Skeletal muscle satellite cell (primary cell): Measurements from ENCODE around the gene FAM110A.

ENCODE experiments used
- H3K27me3 ChIP-seq: 2 replicates; pipeline ENCODE4 v1.7.0; 2013; ENCODE audit warnings: low read length; ENCODE audit not compliant: control insufficient read depth, insufficient read depth
- H3K36me3 ChIP-seq: 2 replicates; pipeline ENCODE4 v1.7.0; 2013; ENCODE audit warnings: mild to moderate bottlenecking, control low read depth, low read length; ENCODE audit not compliant: insufficient read depth
- H3K4me1 ChIP-seq: 2 replicates; pipeline ENCODE4 v1.7.0; 2013; ENCODE audit warnings: low read length; ENCODE audit not compliant: control insufficient read depth, insufficient read depth
- H3K4me2 ChIP-seq: 2 replicates; pipeline ENCODE4 v1.7.0; 2013; ENCODE audit warnings: mild to moderate bottlenecking, low read length
- H3K4me3 ChIP-seq: 2 replicates; pipeline ENCODE4 v1.7.0; 2013; ENCODE audit warnings: low read length
- H3K9ac ChIP-seq: 2 replicates; pipeline ENCODE4 v1.7.0; 2013; ENCODE audit warnings: mild to moderate bottlenecking, low read depth, low read length, moderate library complexity
- H3K9me3 ChIP-seq: replicated peaks from 2 replicates; pipeline ENCODE4 v1.7.0; 2013; ENCODE audit warnings: mild to moderate bottlenecking, control low read depth, low read length

Gene FAM110A

DNA sequence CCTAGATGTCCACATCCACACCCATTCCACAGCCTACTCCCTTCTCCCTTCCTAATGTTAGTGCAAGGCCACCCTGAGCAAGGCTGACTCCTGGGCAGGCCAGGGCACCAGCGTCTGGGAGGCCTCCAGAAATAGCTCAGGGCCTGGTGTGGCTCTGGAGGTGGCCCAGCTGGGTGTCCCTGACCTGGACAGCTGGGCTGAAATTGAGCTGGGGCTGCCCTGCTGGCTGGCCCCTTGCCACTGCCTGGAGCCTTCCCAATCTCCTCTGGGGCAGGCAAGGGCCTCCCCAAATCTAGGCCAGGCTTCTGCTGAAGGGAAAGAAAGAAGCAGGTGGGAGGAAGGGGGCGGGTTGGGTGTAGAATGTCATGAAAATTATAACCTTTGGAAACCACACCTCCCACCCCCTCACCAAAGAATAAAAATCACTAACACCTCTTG lies 2.1 kb downstream of the FAM110A start:
- no peaks in the 10 kb centered on the region for H3K27me3 ChIP-seq
- H3K9ac ChIP-seq: no peak overlapping the region
- no peak overlapping the region for H3K4me3 ChIP-seq
- H3K4me1 ChIP-seq: peaks cover 33% of the 10 kb centered on the region
- peak overlapping the region; percentile 87 for H3K4me2 ChIP-seq
- H3K9me3 ChIP-seq: no peaks in the 10 kb centered on the region
- no peaks in the 10 kb centered on the region for H3K36me3 ChIP-seq

DNA sequence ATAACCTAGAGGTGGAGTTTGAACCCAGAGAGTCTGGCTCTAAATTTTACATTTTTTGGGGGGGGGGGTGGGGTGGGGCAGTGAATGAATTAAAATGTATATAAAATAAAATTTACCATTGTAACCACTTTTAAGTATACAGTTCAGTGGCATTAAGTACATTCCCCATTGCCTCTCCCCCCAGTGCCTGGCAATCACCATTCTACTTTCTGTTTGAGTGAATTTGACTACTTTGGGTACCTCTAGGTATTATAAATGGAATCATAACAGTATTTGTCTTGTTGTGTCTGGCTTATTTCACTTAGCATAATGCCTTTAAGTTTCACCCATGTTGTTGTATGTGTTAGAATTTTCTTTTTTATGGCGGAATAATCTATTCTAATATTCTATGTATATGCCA lies 2.7 kb downstream of the FAM110A start:
- Histone ChIP-seq H3K9me3 (no peaks in the 10 kb centered on the region), H3K4me1 (peaks cover 33% of the 10 kb centered on the region), H3K27me3 (no peaks in the 10 kb centered on the region), H3K36me3 (no peaks in the 10 kb centered on the region), H3K4me2 (peak overlapping the region; percentile 13), H3K4me3 (no peak overlapping the region), H3K9ac (no peak overlapping the region)

DNA sequence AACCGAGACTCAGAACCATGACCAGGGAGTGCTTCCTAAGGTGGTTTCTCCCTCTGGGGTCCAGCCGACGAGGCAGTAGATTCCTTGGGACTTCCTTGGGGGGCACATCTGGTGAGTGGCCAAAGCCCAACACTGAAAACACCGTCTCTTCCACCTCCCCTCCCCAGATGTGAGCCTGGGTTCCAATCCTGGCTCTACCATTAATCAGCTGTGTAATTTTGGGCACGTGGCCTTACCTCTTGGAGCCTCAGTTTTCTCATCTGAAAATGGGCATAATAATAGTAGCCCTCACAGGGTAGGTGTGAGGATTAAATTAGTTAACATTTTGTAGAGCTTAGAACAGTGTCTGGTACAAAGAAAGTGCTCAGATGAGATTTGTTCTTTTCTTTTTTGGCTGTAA lies 5.5 kb downstream of the FAM110A start:
- Histone ChIP-seq H3K4me2 (no peak overlapping the region), H3K27me3 (no peaks in the 10 kb centered on the region), H3K9me3 (no peaks in the 10 kb centered on the region), H3K9ac (no peak overlapping the region), H3K4me1 (peaks cover 30% of the 10 kb centered on the region), H3K4me3 (no peak overlapping the region), H3K36me3 (no peaks in the 10 kb centered on the region)

DNA sequence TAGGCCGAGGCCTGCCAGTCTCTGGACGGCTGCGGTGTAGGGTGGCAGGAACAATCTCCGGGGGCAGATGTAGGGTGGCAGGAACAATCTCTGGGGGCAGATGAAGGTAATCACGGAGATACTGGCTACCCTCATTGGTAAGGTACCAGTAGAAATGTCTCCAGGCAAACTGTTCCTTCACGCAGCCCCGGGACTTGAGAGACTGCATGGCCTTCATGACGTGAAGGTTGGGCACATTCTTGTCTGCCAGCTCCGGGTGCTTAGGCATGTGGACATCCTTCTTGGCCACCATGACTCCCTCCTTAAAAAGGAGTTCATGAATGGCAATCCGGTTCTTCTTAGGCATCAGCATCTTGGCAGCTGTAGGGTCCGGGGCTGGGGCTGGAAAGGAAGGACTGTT lies 6.1 kb downstream of the FAM110A start:
- Histone ChIP-seq H3K36me3 (no peaks in the 10 kb centered on the region), H3K4me1 (peaks cover 24% of the 10 kb centered on the region), H3K27me3 (no peaks in the 10 kb centered on the region), H3K4me3 (no peak overlapping the region), H3K9ac (no peak overlapping the region), H3K9me3 (no peaks in the 10 kb centered on the region), H3K4me2 (no peak overlapping the region)

DNA sequence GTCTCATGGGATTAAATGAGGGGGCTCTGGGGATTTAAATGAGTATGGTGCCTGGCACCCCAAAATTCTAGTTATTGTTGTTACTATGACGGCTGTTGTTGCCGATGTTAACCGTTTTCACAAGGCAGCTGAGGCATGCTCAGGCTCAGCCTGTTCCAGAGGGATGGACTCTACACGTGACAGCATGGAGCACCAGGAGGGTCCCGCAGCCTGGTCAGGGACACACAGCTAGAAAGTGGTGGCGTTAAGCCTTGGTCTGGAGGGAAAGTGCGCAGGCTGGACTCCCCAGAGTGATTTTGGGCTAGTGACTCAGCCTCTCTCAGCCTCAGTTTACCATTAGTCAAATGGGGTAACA lies 7.0 kb downstream of the FAM110A start:
- no peak overlapping the region for H3K4me3 ChIP-seq
- no peaks in the 10 kb centered on the region for H3K27me3 ChIP-seq
- H3K9ac ChIP-seq: no peak overlapping the region
- H3K9me3 ChIP-seq: no peaks in the 10 kb centered on the region
- no peak overlapping the region for H3K4me2 ChIP-seq
- H3K36me3 ChIP-seq: peaks cover 3% of the 10 kb centered on the region
- peaks cover 23% of the 10 kb centered on the region for H3K4me1 ChIP-seq

DNA sequence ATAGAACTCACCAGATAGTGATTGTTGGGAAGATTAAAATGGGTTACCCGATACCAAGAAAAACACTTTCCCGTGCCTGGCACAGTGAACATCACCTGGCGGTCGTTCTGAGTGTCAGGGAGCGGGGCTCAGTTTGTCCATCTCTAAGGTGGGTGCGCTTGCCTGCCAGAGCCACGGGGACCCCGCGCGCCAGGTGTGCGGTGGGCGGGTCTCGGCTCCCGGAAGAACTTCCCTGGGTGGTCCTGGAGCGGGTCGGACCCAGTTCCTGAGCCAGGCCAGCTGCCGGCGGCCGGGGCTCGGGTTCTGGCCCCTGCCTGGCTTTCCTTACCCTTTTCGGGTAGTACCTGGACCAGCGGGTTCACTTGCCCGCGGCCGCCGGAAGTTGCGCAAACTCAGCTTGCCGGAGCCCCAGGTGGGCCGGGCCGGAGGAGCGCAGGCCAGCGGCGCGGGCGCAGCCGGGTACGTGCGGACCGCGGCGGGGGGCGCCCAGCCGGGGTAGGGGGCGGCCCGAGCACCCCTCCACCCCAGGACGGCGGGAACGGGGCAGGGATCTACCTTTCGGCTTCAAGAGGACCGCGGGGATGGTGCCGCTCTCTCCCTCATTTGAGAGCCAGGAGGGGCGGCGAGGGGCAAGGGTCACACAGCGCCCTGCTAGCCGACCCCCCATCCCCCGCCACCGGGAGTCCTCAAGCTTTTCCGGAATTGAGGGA lies 7.5 kb downstream of the FAM110A start:
- Histone ChIP-seq H3K9ac (no peak overlapping the region), H3K9me3 (no peaks in the 10 kb centered on the region), H3K27me3 (no peaks in the 10 kb centered on the region), H3K4me2 (peak overlapping the region; percentile 14), H3K4me3 (no peak overlapping the region), H3K36me3 (peaks cover 8% of the 10 kb centered on the region), H3K4me1 (peaks cover 18% of the 10 kb centered on the region)

DNA sequence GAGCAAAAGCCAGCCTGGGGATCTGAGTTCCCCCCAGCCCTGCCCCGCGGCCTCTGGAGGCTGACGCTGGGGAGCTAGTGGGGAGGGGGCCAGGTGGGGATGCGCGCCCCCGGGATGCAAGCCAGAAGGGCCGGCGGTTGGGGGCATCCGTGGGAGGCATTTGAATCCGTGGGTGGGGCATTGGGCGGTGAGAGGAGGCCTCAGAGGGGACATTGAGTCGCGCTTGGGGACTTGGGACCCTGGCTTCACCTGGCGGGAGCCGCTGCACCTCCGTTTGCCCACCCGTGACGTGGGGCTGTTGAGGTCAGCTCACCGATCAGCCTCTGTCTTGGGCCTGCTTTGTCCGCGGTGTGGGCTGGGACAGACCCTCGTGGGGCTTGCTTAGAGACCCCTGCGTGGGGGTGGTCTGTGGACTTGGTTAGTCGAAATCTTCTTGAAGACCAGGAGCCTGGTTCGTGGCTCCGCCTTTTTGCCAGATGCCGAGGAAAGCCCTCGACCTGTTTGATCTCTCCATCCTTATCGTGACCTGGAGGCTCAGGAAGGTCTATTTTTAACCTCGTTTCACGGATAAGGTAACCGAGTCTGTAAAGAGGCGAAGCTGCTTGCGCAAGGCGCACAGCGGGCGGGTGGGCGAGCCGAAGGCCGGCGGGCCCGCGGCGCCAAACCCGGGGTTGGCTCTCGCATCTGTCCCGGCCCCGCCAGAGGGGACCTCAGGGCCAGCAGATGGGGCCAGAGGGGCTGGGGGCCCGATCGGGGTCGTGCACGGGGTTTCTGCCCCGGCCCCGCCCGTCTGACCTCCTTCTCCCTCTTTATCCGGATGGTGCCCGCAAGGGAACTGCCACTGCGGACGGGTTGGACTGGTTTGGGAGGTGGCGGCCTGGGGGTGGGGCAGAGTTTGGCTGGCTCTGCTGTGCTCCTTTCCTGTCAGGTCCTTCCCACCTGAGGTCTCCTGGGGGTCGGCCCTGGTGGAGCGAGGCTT lies 8.3 kb downstream of the FAM110A start:
- Histone ChIP-seq H3K36me3 (peaks cover 8% of the 10 kb centered on the region), H3K4me3 (no peak overlapping the region), H3K27me3 (no peaks in the 10 kb centered on the region), H3K9ac (no peak overlapping the region), H3K9me3 (no peaks in the 10 kb centered on the region), H3K4me1 (peaks cover 12% of the 10 kb centered on the region), H3K4me2 (no peak overlapping the region)

DNA sequence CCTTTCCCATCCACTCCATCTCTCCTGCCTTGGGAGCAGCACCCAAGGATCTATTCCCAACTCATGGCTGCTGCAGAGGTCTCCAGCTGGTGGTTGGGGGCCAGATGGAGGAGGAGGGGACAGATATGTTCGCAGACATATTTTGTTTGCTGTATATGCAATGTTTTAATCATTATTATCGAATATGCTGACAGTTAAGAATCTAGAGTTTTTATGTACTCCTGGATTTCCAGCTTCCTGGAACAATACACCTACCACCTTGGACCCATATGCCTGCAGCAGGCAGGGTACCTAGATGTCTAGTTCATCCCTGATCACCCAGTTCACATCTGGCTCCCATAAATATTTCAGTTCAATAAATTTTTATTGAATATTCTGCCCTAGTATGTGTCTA lies 9.0 kb downstream of the FAM110A start:
- no peak overlapping the region for H3K9ac ChIP-seq
- H3K4me1 ChIP-seq: peaks cover 6% of the 10 kb centered on the region
- H3K27me3 ChIP-seq: no peaks in the 10 kb centered on the region
- peaks cover 8% of the 10 kb centered on the region for H3K36me3 ChIP-seq
- H3K4me2 ChIP-seq: no peak overlapping the region
- no peak overlapping the region for H3K4me3 ChIP-seq
- H3K9me3 ChIP-seq: no peaks in the 10 kb centered on the region

DNA sequence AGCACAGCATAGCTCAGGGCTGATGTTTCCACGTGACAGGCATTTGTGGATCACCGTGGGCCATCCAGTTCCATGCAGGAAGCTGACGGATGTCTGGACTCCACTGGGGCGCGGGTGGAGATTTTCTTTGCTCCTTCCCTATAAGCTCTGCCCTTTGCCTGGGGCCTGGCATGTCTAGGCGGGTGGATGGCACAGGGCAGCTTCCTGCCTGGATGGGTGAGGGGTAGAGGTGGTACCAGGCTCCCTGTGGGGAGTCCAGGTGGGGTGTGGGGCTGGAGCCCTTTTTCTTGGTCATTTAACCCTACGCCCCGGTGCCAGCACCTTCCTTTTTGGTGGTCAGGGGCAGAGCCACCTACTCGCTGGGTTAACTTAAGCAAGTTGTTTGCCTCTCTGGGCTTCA lies 10.4 kb downstream of the FAM110A start:
- no peak overlapping the region for H3K4me3 ChIP-seq
- H3K27me3 ChIP-seq: no peaks in the 10 kb centered on the region
- H3K36me3 ChIP-seq: peaks cover 8% of the 10 kb centered on the region
- peak overlapping the region; percentile 79 for H3K4me2 ChIP-seq
- no peaks in the 10 kb centered on the region for H3K9me3 ChIP-seq
- H3K9ac ChIP-seq: no peak overlapping the region
- peaks cover 6% of the 10 kb centered on the region for H3K4me1 ChIP-seq

DNA sequence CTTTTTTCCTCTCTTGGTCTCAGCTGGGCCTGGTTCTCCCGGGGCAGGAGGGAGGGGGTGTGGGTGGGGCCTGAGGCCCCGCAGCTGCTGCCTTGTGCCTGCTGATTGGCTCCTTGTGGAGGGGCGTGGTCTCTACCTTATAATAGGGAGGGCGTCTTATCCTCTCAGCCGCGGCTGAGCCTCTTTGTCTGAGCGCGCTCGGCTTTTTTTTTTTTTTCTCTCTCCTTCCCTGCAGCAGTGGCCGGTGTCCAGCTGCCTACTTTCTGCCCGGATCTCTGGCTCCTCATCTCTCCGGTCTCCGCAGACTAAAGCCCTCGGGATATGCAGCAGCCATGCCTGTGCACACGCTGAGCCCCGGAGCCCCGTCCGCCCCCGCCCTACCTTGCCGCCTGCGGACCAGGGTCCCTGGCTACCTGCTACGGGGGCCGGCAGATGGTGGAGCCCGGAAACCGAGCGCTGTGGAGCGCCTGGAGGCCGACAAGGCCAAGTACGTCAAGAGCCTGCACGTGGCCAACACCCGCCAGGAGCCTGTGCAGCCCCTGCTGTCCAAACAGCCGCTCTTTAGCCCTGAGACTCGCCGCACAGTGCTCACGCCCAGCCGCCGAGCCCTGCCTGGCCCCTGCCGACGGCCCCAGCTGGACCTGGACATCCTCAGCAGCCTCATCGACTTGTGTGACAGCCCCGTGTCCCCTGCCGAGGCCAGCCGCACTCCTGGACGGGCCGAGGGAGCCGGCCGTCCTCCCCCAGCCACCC lies 11.1 kb downstream of the FAM110A start:
- Histone ChIP-seq H3K9ac (peak overlapping the region; percentile 35), H3K9me3 (no peaks in the 10 kb centered on the region), H3K36me3 (peaks cover 8% of the 10 kb centered on the region), H3K4me3 (peak overlapping the region; percentile 62), H3K4me2 (peak overlapping the region; percentile 79), H3K4me1 (peaks cover 6% of the 10 kb centered on the region), H3K27me3 (no peaks in the 10 kb centered on the region)

DNA sequence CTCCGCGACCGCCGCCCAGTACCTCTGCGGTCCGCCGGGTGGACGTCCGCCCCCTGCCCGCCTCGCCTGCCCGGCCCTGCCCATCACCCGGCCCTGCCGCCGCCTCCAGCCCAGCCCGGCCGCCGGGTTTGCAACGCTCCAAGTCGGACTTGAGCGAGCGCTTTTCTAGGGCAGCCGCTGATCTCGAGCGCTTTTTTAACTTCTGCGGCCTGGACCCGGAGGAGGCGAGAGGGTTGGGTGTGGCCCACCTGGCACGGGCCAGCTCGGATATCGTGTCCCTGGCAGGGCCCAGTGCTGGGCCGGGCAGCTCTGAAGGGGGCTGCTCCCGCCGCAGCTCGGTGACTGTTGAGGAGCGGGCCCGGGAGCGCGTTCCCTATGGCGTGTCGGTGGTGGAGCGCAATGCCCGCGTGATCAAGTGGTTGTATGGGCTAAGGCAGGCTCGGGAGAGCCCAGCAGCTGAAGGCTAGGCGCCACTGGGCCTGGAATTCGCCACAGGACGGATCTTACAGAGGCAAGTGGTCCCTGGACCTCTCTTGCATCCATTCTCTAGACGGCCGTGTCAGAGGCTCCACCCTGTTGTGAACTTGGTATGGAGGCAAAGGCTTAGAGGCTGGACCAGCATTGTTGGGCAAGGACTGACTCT lies 11.8 kb downstream of the FAM110A start:
- Histone ChIP-seq H3K9ac (no peak overlapping the region), H3K27me3 (no peaks in the 10 kb centered on the region), H3K9me3 (no peaks in the 10 kb centered on the region), H3K36me3 (peaks cover 8% of the 10 kb centered on the region), H3K4me2 (peak overlapping the region; percentile 79), H3K4me1 (peaks cover 6% of the 10 kb centered on the region), H3K4me3 (no peak overlapping the region)
